K562 (cell line): Measurements from ENCODE around the gene POLR2L. TPM values are rescaled to one million over a fixed set of nuclear protein-coding genes. Genes with fewer than 3 reads are reported as not detected.

Experiments used
- CREM ChIP-seq: IDR thresholded peaks from 2 replicates; pipeline ENCODE4 v1.6.1; 2014; ENCODE audit warnings: antibody characterized with exemption, low read depth
- CTCFL ChIP-seq: IDR thresholded peaks from 2 replicates; pipeline ENCODE4 v1.6.1; 2011; ENCODE audit warnings: borderline replicate concordance, low read depth, mild to moderate bottlenecking, moderate library complexity, low read length; ENCODE audit not compliant: insufficient read depth, poor library complexity, severe bottlenecking
- FOXK1 ChIP-seq: sonication (generic); formaldehyde crosslinking; IDR thresholded peaks from 2 replicates; pipeline ENCODE4 v1.8.0; 2022; ENCODE audit warnings: missing genetic modification reagents, mild to moderate bottlenecking, borderline replicate concordance
- HDAC1 ChIP-seq, 2 experiments: fragments of 450-650 bp; IDR thresholded peaks; 2 replicates each; pipeline ENCODE4 v1.6.1; 2016 to 2017; ENCODE audit warnings: inconsistent platforms in 1 of 2, mild to moderate bottlenecking in 1 of 2, moderate library complexity in 1 of 2
- JUND ChIP-seq, 2 experiments: IDR thresholded peaks; 2 replicates in 1 of 2; 3 replicates in 1 of 2; pipeline ENCODE4 v1.6.1; 2011; ENCODE audit warnings: borderline replicate concordance in 2 of 2, low read depth in 2 of 2, low read length in 2 of 2, improper control_type of control experiment in 1 of 2, missing biosample characterization in 1 of 2, missing genetic modification characterization in 1 of 2, missing genetic modification reagents in 1 of 2
- KLF13 ChIP-seq: fragments of 450-650 bp; IDR thresholded peaks from 2 replicates; pipeline ENCODE4 v1.6.1; 2016; ENCODE audit warnings: missing genetic modification characterization, low read depth, mild to moderate bottlenecking, missing compliant biosample characterization, moderate library complexity, borderline replicate concordance
- NFATC3 ChIP-seq: fragments of 450-650 bp; IDR thresholded peaks from 2 replicates; pipeline ENCODE4 v1.6.1; 2017; ENCODE audit warnings: mild to moderate bottlenecking
- NONO ChIP-seq, 2 experiments: fragments of 200-400 bp in 1 of 2; fragments of 450-650 bp in 1 of 2; formaldehyde crosslinking in 1 of 2; IDR thresholded peaks; 2 replicates each; pipeline ENCODE4 v1.6.1; 2017; ENCODE audit warnings: low read depth in 2 of 2, mild to moderate bottlenecking in 2 of 2, moderate library complexity in 2 of 2, low read length in 1 of 2
- PCBP2 ChIP-seq: fragments of 200-400 bp; formaldehyde crosslinking; IDR thresholded peaks from 2 replicates; pipeline ENCODE4 v1.6.1; 2018; ENCODE audit warnings: low read length, low read depth, mild to moderate bottlenecking, moderate library complexity; ENCODE audit not compliant: poor library complexity, severe bottlenecking
- PPARD ChIP-seq: fragments of 250-450 bp; sonication (Bioruptor Pico); IDR thresholded peaks from 2 replicates; pipeline ENCODE4 v1.8.0; 2022; ENCODE audit warnings: inconsistent platforms, mild to moderate bottlenecking, moderate library complexity
- RFX1 ChIP-seq: fragments of 450-650 bp; IDR thresholded peaks from 2 replicates; pipeline ENCODE4 v1.6.1; 2016; ENCODE audit warnings: mild to moderate bottlenecking, moderate library complexity
- TAF15 ChIP-seq: fragments of 200-400 bp; formaldehyde crosslinking; IDR thresholded peaks from 2 replicates; pipeline ENCODE4 v1.6.1; 2017; ENCODE audit warnings: mild to moderate bottlenecking, low read depth, low read length, moderate library complexity
- ZNF143 ChIP-seq: sonication (generic); formaldehyde crosslinking; IDR thresholded peaks from 2 replicates; pipeline ENCODE4 v1.9.0; 2022; ENCODE audit warnings: mild to moderate bottlenecking, missing genetic modification reagents
- ZNF165 ChIP-seq: fragments of 250-450 bp; sonication (Bioruptor Pico); IDR thresholded peaks from 2 replicates; pipeline ENCODE4 v1.4.0; 2020; ENCODE audit warnings: borderline replicate concordance
- ZNF197 ChIP-seq: fragments of 200-800 bp; sonication (Bioruptor generic); IDR thresholded peaks from 2 replicates; pipeline ENCODE4 v1.6.1; 2016; ENCODE audit warnings: low read depth, missing genetic modification characterization, missing compliant biosample characterization
- ZNF76 ChIP-seq: fragments of 250-450 bp; sonication (Bioruptor Pico); IDR thresholded peaks from 2 replicates; pipeline ENCODE4 v1.4.0; 2020; ENCODE audit warnings: mild to moderate bottlenecking, moderate library complexity, borderline replicate concordance
- polyA plus RNA-seq, 8 experiments: library from polyadenylated mRNA; depleted of rRNA in 4 of 8; stranded (reverse) in 5 of 8; unstranded in 3 of 8; fragments of >200 nt; fragmentation: Nextera tagmentation in 2 of 8; fragmentation: Illumina TruSeq in 1 of 8; extraction: Ambion mirVana in 2 of 8; extraction: Trizol in 1 of 8; gene quantifications; 2 replicates each; pipeline versions ENCODE4 v1.2.1 to v1.2.3, GENCODE V29; 2011 to 2014; ENCODE audit warnings: inconsistent platforms in 1 of 8, missing spikeins in 1 of 8
- total RNA-seq, 7 experiments: library from RNA; depleted of rRNA in 6 of 7; stranded (reverse); fragments of >200 nt in 6 of 7; fragmentation: Illumina TruSeq in 2 of 7; extraction: Trizol in 2 of 7; gene quantifications; 2 replicates each; pipeline versions ENCODE4 v1.2.1 to v1.2.3, GENCODE V29; 2011 to 2021; ENCODE audit warnings: low replicate concordance in 1 of 7
- TF ChIP-seq, protein P1 (sequence below): sonication (generic); formaldehyde crosslinking; IDR thresholded peaks from 2 replicates; pipeline ENCODE4 v1.8.0; 2022; ENCODE audit warnings: mild to moderate bottlenecking, missing genetic modification reagents
- TF ChIP-seq, protein P2 (sequence below): IDR thresholded peaks from 2 replicates; pipeline ENCODE4 v1.6.1; 2014; ENCODE audit warnings: antibody characterized with exemption

POLR2L gene
- total and polyA plus RNA-seq, 9 of the 15 experiments (the other 6 are each of a cell fraction or from before 2014, with no cell fraction given) = 38.3 to 688 (median 108) TPM

GRCh38 chr11:798093-798713 lies 44.1 kb downstream of the POLR2L start, which contains the start of gene SLC25A22 (continued):
- TF ChIP-seq ZNF76 (CRISPR knock-in tag) (no peak), ZNF197 (no peak), ZNF165 (CRISPR knock-in tag) (no peak), PPARD (CRISPR knock-in tag) (no peak), TAF15 (no peak), CREM (peak; percentile 13; the same call in 1 of the 2 replicates), HDAC1 (IDR thresholded peaks at IDR 0.05) (peak in 1 of 2 experiments; percentile 55; a peak in 2 of 4 replicates), NFATC3 (no peak), ZNF143 (no peak), JUND (IDR thresholded peaks at IDR 0.05; ENCODE audit: borderline replicate concordance, low read depth, low read length) (no peak), JUND (tag; IDR thresholded peaks at IDR 0.05; ENCODE audit: borderline replicate concordance, low read depth, low read length) (no peak), FOXK1 (CRISPR knock-in tag) (no peak), CTCFL (peak; percentile 47), RFX1 (no peak), KLF13 (peak; percentile 58; the same call in 1 of the 2 replicates), PCBP2 (no peak), NONO (IDR thresholded peaks at IDR 0.05; ENCODE audit: low read depth in 2 of 2, low read length in 1 of 2) (peak in 1 of 2 experiments; percentile 48; a peak in 1 of 4 replicates)
- TF ChIP-seq, protein P1, sequence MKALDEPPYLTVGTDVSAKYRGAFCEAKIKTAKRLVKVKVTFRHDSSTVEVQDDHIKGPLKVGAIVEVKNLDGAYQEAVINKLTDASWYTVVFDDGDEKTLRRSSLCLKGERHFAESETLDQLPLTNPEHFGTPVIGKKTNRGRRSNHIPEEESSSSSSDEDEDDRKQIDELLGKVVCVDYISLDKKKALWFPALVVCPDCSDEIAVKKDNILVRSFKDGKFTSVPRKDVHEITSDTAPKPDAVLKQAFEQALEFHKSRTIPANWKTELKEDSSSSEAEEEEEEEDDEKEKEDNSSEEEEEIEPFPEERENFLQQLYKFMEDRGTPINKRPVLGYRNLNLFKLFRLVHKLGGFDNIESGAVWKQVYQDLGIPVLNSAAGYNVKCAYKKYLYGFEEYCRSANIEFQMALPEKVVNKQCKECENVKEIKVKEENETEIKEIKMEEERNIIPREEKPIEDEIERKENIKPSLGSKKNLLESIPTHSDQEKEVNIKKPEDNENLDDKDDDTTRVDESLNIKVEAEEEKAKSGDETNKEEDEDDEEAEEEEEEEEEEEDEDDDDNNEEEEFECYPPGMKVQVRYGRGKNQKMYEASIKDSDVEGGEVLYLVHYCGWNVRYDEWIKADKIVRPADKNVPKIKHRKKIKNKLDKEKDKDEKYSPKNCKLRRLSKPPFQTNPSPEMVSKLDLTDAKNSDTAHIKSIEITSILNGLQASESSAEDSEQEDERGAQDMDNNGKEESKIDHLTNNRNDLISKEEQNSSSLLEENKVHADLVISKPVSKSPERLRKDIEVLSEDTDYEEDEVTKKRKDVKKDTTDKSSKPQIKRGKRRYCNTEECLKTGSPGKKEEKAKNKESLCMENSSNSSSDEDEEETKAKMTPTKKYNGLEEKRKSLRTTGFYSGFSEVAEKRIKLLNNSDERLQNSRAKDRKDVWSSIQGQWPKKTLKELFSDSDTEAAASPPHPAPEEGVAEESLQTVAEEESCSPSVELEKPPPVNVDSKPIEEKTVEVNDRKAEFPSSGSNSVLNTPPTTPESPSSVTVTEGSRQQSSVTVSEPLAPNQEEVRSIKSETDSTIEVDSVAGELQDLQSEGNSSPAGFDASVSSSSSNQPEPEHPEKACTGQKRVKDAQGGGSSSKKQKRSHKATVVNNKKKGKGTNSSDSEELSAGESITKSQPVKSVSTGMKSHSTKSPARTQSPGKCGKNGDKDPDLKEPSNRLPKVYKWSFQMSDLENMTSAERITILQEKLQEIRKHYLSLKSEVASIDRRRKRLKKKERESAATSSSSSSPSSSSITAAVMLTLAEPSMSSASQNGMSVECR (CRISPR knock-in tag) = no peak
- TF ChIP-seq, protein P2, sequence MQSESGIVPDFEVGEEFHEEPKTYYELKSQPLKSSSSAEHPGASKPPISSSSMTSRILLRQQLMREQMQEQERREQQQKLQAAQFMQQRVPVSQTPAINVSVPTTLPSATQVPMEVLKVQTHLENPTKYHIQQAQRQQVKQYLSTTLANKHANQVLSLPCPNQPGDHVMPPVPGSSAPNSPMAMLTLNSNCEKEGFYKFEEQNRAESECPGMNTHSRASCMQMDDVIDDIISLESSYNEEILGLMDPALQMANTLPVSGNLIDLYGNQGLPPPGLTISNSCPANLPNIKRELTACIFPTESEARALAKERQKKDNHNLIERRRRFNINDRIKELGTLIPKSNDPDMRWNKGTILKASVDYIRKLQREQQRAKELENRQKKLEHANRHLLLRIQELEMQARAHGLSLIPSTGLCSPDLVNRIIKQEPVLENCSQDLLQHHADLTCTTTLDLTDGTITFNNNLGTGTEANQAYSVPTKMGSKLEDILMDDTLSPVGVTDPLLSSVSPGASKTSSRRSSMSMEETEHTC = no peak
